NCI-H1105 treated with DMSO at 0.1 percent for 48 hours (cell line): ENCODE data around the gene RIOX2.
"Not testable (repeated sequence)": the region's sequence is repeated elsewhere in the genome, so short reads cannot be mapped to it uniquely, and the experiment has no call there.

Source experiments
- DNase-seq: peaks from one replicate; lab custom pipeline; 2025; lab: John Stamatoyannopoulos, UW

RIOX2 gene

GRCh38 chr3:97971679-97972567 is at the start of gene RIOX2:
TSS of gene RIOX2 (minus strand) at chr3:97972431. CDS start at chr3:97967593, 4,838 bp downstream.
- peak; percentile 50 for DNase-seq

- no peak for DNase-seq
Measured at GRCh38 chr3:98020412-98020811, 48.2 kb upstream of the RIOX2 start.

DNA sequence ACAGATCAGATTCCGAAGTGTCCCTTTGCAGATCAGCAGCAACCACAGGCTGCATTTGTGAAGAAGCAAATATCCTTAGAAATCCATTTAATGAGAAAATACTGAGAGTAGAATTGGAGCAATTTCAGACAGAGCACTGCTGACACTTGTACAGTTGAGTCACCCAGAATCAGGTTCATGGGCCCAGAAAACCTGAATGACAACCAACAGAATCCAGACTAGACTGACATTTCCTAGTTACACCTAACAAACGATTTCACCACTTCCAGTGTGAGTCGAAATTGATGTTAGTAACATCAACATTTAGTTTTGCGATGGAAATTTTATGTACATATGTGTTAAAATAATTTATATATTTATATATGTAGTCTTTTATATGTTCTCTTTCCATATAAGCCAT is 46.1 kb upstream of the RIOX2 start:
- DNase-seq, result no peak

DNA sequence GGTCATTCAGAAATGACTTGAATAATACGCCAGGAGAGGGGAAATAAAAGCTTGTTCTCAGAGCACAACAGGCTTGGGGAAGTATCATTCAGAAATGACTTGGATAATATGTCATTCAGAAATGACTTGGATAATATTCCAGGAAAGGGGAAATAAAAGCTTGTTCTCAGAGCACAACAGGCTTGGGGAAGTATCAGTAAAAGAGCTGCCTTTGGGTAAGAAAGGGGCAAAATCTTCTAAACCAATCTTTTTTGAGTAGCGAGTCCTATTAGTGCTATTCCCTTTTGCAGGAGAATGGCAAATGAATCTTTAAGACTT is 42.0 kb upstream of the RIOX2 start:
- DNase-seq, result no peak

DNA sequence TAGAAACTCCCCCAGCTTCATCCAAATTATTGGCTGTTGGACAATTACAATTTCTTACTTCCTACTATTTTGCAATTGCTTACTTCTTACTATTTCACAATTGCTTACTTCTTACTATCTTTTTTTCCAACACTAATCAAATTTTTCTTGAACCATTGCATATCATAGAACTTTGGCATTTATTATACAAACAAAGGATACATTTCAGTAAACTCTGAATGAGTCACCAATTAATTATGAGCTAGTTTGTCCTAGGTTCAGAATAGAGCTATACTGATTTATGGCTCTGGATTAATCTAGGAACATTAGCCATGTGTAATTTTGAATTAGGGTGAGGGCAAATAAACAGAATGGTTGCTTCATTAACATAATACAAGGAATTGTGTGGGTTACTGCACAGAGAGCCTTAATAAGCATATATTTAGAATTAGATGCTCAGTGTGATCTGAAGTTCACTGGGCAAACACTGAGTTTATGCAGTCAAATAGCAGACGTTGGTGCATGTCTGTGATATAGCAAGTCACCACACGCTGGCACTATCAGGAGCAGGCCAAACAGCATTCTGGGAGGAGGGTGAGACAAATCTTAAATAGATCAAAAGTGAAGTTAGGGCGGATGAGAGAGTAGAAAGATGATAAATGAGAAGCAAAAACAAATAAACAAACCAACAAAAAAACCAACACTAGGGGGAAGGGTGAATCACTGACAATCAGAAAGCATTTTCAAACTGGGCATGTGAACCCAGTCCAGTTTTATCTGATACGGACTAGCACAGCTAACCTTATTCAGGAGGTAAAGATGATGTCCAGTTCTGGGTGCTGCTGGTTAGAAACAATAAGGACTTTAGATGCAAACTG is 41.4 kb upstream of the RIOX2 start:
- DNase-seq, result peak; percentile 44

DNA sequence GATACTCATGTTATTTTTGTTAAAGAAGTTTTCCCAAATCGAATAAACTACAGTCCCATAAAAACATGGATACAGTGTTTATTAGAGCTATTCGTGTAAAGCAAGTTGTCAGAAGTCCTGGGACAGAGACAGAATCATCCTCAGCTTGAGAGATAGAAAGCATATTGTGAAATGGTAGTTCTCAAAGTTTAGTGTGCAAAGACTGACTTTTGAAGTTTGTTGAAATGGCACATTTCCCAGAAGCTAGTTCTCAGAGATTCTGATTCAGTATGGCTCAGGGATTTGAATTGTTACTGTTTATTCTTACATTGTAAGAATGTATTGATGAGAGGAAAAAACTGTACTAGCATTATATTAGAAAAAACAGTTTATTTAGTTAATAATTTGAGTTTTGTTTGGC is 40.7 kb upstream of the RIOX2 start:
- DNase-seq, result no peak

DNA sequence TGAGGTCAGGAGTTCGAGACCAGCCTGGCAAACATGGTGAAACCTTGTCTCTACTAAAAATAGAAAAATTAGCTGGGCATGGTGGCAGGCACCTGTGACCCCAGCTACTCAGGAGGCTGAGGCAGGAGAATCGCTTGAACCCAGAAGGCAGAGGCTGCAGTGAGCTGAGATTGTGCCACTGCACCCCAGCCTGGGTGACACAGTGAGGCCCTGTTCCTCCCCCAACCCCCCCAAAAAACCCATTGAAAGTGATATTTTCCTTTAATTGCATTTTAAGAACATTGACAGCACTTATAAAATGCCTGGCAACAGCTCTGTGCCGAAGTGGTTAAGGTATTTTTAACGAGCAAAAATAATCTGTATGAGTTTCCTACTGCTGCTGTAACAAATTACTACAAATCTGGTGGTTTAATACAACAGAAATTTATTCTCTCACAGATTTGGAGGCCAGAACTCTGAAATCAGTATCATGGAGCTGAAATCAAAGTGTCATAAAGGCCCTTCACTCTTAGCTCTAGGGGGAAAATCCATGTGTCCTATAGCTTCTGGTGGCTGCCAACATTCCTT is 38.7 kb upstream of the RIOX2 start:
- not testable (repeated sequence) for DNase-seq

DNA sequence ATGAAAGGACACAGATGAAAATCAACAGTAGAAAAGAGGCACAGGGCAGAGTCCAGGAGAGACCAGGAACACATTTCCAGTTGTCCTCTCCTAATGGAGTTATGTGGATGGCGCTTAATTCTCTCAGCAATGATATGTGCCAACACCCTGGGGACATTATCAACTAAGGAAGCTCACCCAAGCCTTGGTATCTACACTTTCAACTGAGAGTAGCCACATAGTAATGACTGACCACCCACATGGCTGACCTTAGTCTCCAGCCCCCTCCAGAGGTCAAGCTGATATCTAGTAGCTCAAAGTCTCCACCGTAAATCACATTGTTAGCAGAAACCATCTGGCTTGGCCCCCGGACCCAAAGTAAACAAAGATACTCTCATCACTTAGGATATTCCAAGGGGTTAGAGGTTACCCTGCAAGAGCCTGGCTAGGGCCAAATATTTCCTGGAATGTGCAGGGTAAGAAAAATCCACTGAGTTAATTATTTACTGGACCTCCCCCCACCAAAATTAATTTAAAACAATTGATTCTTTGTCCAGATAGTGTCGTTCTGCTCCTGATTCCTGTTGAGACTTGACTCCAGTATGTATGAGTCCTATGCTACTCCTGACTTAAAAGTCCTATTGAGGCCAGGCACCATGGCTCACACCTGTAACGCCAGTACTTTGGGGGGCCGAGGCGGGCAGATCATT is 38.1 kb upstream of the RIOX2 start:
- no peak for DNase-seq

DNA sequence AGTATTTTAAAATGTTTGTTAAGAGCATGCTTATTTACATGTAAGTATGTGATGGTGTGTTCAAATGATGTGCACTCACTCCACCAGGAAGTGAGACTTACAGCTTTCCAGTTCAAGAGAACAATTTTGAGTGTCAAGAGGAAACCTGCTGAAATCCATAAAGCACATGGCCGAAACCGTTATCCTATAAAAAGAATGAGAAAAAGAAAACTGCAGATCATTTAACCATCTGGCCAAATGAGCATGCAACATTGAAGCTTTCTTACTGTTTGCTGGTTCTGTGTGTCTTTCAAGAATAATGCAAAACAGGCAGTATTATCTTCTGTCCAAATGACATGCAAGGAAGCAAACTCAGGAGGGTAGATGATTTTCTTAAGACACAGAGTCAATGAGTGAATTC is 36.6 kb upstream of the RIOX2 start:
- DNase-seq, result no peak

DNA sequence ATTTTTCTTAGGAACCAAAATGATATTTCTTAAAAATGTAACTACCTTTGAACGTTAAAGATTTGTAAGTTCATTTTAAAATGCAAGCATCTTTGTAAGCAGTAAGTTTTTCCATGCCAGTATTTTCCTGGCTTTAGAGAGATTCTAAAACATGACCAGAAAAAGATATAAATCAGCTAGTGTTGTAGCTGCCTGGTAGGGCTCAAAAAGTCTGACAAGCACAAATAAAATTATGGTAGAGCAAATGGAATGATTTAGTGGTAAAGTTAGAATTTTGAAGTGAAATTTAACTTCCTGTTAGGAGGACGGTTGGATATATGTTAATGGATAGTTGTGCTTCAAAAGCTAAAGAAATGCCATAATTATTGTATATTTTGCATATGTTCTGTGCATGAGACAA is 33.2 kb upstream of the RIOX2 start:
- DNase-seq, result no peak

GRCh38 chr3:98004721-98005120 is 32.5 kb upstream of the RIOX2 start:
- DNase-seq, result no peak

GRCh38 chr3:98003306-98003969 is 31.2 kb upstream of the RIOX2 start:
- no peak for DNase-seq

DNA sequence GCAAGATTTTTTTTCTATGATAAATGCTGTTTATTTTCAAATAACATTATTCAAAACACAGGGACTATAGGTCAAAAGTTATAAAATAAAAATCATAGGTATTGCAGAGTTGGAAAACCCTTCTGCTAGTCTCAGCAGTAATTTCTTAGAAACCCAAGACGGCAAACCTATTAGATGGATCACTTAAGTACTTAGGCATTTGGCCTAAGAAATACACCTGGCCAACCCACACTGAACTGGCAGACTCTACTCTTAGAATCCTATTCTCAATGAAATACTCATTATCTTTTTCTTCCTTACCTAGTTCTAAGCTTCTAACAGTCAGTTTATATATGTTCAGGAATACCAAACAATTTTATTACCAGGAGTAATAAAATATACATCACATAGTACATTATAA is 30.5 kb upstream of the RIOX2 start:
- DNase-seq, result no peak

DNA sequence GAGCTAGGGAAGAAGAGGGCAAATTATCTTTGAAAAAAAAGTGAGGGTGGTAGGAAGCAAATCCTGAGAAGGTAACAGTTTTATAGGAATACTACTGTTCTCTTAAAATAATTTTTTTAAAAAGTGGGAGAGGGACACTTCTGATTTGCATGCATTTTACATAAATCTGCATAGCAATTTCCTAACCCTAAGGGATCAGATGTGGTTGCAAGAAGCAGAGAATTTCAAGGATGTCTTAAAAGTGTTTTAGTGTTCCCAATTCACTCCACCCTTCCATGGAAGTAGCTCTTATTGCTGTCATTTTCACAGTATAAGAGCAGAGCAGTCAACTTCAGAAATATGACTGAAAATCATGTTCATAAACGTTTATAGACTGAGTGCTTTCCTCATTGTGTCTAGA is 27.8 kb upstream of the RIOX2 start:
- DNase-seq, result no peak

- DNase-seq, result no peak
Measured at GRCh38 chr3:97999103-97999502, 26.9 kb upstream of the RIOX2 start.

DNA sequence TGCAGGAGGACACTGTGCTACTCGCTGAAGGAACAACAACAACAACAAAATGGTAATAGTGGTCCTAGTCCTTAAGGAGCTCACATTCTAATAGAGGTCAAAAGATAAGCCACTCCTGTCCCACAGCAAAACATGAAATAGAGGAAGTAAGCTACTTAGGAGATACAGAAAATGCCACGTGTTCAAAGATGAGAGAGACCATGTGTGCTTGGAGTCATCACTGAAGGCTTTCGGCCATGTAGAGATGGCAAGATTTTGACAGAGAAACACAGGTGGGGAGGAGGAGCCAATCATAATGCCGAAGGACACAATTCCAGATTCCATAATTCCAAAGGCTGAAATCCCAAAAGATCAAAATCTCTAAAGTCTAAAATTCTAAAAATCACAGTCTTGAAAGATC is 24.8 kb upstream of the RIOX2 start:
- no peak for DNase-seq

- no peak for DNase-seq
Measured at GRCh38 chr3:97994328-97994945, 22.2 kb upstream of the RIOX2 start.

DNA sequence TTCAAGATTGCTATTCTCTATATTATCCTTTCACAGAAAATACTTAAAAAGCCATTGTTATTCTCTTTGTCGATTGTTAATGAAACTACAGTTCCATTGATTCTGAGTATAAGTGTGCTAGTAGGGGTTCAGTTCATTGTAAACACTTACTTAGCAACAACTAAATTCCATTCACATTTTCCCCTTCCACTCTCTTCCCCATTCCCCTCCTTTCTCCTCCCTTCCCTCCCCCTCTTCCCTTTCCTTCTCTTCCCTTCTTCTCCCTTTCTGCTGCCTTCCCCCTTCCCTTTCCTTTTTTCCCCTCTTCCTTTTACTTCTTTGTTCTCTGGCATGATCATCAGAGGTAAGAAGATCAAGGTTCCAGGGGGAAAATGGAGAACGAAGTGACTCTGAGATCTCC is 21.3 kb upstream of the RIOX2 start:
- no peak for DNase-seq

DNA sequence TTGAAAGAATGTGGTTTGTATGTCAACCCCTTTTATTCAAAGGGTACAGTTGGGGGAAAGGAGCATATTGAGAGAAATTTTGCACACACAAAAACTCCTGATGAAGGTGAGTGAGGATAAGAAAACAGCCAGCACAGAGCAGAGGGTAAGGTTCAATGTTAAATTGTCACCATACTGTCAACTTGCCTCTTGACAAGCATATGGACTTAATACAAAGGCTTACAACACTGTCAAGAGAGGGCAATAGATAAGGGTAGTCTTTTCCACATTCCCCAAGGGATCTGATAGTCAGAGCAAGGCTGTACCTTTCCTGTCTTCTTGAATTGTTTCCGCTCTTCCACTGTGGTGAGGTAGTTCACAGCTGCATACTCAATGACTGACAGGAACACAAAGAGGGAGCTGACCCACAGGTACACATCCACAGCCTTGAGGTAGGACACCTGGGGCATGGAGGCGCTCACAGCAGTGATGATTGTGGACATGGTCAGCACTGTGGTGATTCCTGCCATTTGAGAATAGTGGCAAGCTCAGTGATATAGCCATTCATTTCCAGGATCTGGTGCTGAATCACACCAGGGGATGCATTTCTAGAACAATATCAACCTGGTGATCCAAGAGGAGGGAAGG is 20.4 kb upstream of the RIOX2 start:
- no peak for DNase-seq

- DNase-seq, result no peak
Measured at GRCh38 chr3:97991293-97991682, 19.1 kb upstream of the RIOX2 start.
